Peyer's patch (tissue), 4 donors: Measurements from ENCODE around the gene CEP78.

ENCODE experiments used
- POLR2A ChIP-seq, 2 donors: fragments of 450-650 bp; IDR thresholded peaks; one replicate each; pipeline ENCODE4 v1.5.1; 2017; ENCODE audit warnings: antibody characterized with exemption in 2 of 2, mild to moderate bottlenecking in 2 of 2, moderate library complexity in 2 of 2
- TF ChIP-seq, protein P1 (sequence below), 6 experiments: fragments of 450-650 bp in 4 of 6; fragments of 200-600 bp in 2 of 6; sonication (generic) in 1 of 6; IDR thresholded peaks; one replicate each; pipeline ENCODE4 v1.5.1; 2017 to 2019; ENCODE audit warnings: antibody characterized with exemption in 6 of 6, mild to moderate bottlenecking in 3 of 6, moderate library complexity in 1 of 6

DNA sequence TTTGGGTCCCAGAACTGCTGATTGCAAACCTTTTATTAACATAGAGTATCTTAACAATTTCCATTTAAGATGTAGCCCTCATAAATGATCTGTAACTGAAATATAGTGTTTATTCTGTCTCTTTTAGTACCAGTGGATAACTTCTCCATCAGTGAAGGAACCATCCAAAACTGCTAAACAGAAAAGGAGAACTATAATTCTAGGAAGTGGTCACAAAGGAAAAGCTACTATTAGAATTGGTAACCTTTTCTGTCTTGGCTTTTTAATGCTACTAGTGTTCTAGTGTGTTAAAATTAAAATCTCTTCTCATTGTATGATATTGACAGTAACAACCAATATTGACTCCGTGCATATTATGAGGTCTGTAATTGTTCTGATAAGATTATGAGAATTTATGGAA, 12.8 kb downstream of the CEP78 start:
- TF ChIP-seq, protein P1, sequence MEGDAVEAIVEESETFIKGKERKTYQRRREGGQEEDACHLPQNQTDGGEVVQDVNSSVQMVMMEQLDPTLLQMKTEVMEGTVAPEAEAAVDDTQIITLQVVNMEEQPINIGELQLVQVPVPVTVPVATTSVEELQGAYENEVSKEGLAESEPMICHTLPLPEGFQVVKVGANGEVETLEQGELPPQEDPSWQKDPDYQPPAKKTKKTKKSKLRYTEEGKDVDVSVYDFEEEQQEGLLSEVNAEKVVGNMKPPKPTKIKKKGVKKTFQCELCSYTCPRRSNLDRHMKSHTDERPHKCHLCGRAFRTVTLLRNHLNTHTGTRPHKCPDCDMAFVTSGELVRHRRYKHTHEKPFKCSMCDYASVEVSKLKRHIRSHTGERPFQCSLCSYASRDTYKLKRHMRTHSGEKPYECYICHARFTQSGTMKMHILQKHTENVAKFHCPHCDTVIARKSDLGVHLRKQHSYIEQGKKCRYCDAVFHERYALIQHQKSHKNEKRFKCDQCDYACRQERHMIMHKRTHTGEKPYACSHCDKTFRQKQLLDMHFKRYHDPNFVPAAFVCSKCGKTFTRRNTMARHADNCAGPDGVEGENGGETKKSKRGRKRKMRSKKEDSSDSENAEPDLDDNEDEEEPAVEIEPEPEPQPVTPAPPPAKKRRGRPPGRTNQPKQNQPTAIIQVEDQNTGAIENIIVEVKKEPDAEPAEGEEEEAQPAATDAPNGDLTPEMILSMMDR (IDR thresholded peaks at IDR 0.05) = no peak
- TF ChIP-seq POLR2A (IDR thresholded peaks at IDR 0.05) = no peak
